DND-41 (cell line): ENCODE measurements around the gene RPS6KA6.

Source experiments
- ATAC-seq: fragments of 200-7000 bp; cut with Tn5 transposase; 3 replicates; pipeline ENCODE4 v1.9.1; 2021; ENCODE audit warnings: low read depth; ENCODE audit not compliant: insufficient read depth
- DNase-seq: peaks from one replicate; pipeline ENCODE4 v3.0.0-alpha.2; 2020
- H2AFZ ChIP-seq: 2 replicates; pipeline ENCODE4 v1.6.0; 2012; ENCODE audit warnings: low read depth, low read length
- H3K27ac ChIP-seq: 2 replicates; pipeline ENCODE4 v1.5.1; 2012; ENCODE audit warnings: low read length, inconsistent platforms
- H3K27me3 ChIP-seq: fragments of 200-600 bp; sonication (generic); 2 replicates; pipeline ENCODE4 v1.6.0; 2012; ENCODE audit warnings: low read length, mild to moderate bottlenecking, inconsistent platforms; ENCODE audit not compliant: insufficient read depth, poor library complexity
- H3K36me3 ChIP-seq: 2 replicates; pipeline ENCODE4 v1.5.1; 2012; ENCODE audit warnings: low read length, inconsistent platforms; ENCODE audit not compliant: insufficient read depth
- H3K4me1 ChIP-seq: 2 replicates; pipeline ENCODE4 v1.5.1; 2012; ENCODE audit warnings: mild to moderate bottlenecking, low read length; ENCODE audit not compliant: insufficient read depth
- H3K4me2 ChIP-seq: 2 replicates; pipeline ENCODE4 v1.6.0; 2012; ENCODE audit warnings: mild to moderate bottlenecking, moderate library complexity, low read length, inconsistent platforms; ENCODE audit not compliant: insufficient read depth
- H3K4me3 ChIP-seq, 2 experiments: fragments of 200-600 bp in 1 of 2; shearing (Covaris generic) in 1 of 2; 2 replicates each; pipeline ENCODE4 v1.5.1; 2012 to 2016; ENCODE audit warnings: inconsistent platforms in 2 of 2, low read length in 2 of 2, mild to moderate bottlenecking in 2 of 2, low read depth in 1 of 2, moderate library complexity in 1 of 2
- H3K79me2 ChIP-seq: 2 replicates; pipeline ENCODE4 v1.6.0; 2012; ENCODE audit warnings: low read length, inconsistent platforms; ENCODE audit not compliant: insufficient read depth
- H3K9ac ChIP-seq: 2 replicates; pipeline ENCODE4 v1.6.0; 2012; ENCODE audit warnings: low read depth, mild to moderate bottlenecking, inconsistent platforms, low read length, moderate library complexity
- H3K9me3 ChIP-seq: 2 replicates; pipeline ENCODE4 v1.5.1; 2012; ENCODE audit warnings: low read length, moderate library complexity, mild to moderate bottlenecking, inconsistent platforms; ENCODE audit not compliant: insufficient read depth, severe bottlenecking
- H4K20me1 ChIP-seq: 2 replicates; pipeline ENCODE4 v1.6.0; 2012; ENCODE audit warnings: low read length; ENCODE audit not compliant: insufficient read depth
- CTCF ChIP-seq: IDR thresholded peaks from 2 replicates; pipeline ENCODE4 v1.5.1; 2012; ENCODE audit warnings: borderline replicate concordance, low read length, moderate library complexity, mild to moderate bottlenecking; ENCODE audit not compliant: poor library complexity, severe bottlenecking; ENCODE audit errors: extremely low read depth
- EZH2 ChIP-seq: IDR thresholded peaks from 3 replicates; pipeline ENCODE4 v1.6.1; 2012; ENCODE audit warnings: borderline replicate concordance, low read depth, mild to moderate bottlenecking, moderate library complexity, low read length, inconsistent platforms; ENCODE audit not compliant: severe bottlenecking

RPS6KA6 gene

GRCh38 chrX:84216406-84216805 lies 28.4 kb upstream of the RPS6KA6 start:
- Histone ChIP-seq H3K9ac (no peak overlapping the region), H3K9me3 (no peaks in the 10 kb centered on the region), H3K4me1 (no peaks in the 10 kb centered on the region), H2AFZ (no peak overlapping the region), H4K20me1 (no peaks in the 10 kb centered on the region), H3K27me3 (no peaks in the 10 kb centered on the region), H3K4me3 (no peak overlapping the region), H3K36me3 (no peaks in the 10 kb centered on the region), H3K4me2 (no peak overlapping the region), H3K27ac (no peak overlapping the region), H3K79me2 (no peaks in the 10 kb centered on the region)
- DNase-seq (no peak), ATAC-seq (no peak)
- no peak for TF ChIP-seq CTCF
- no peak for TF ChIP-seq EZH2

- H3K9me3 ChIP-seq: no peaks in the 10 kb centered on the region
- H3K4me3 ChIP-seq: no peak overlapping the region
- no peak overlapping the region for H3K27ac ChIP-seq
- H3K9ac ChIP-seq: no peak overlapping the region
- H3K79me2 ChIP-seq: no peaks in the 10 kb centered on the region
- H4K20me1 ChIP-seq: no peaks in the 10 kb centered on the region
- no peak overlapping the region for H2AFZ ChIP-seq
- no peak for DNase-seq
- no peaks in the 10 kb centered on the region for H3K27me3 ChIP-seq
- no peak for ATAC-seq
- H3K4me1 ChIP-seq: no peaks in the 10 kb centered on the region
- TF ChIP-seq CTCF (no peak), EZH2 (no peak)
- no peaks in the 10 kb centered on the region for H3K36me3 ChIP-seq
- no peak overlapping the region for H3K4me2 ChIP-seq
These were observed 17.3 kb upstream of the RPS6KA6 start for GRCh38 chrX:84205276-84205675.

- Histone ChIP-seq H3K27me3 (no peaks in the 10 kb centered on the region), H3K36me3 (no peaks in the 10 kb centered on the region), H2AFZ (no peak overlapping the region), H3K9me3 (no peaks in the 10 kb centered on the region), H3K4me3 (no peak overlapping the region), H3K79me2 (no peaks in the 10 kb centered on the region), H3K9ac (no peak overlapping the region), H3K4me1 (no peaks in the 10 kb centered on the region), H3K27ac (no peak overlapping the region), H4K20me1 (no peaks in the 10 kb centered on the region), H3K4me2 (no peak overlapping the region)
- DNase-seq: no peak
- ATAC-seq: no peak
- TF ChIP-seq EZH2 (no peak), CTCF (no peak)
These were observed 11.7 kb upstream of the RPS6KA6 start for GRCh38 chrX:84199688-84200087.

GRCh38 chrX:84197550-84197949 lies 9.6 kb upstream of the RPS6KA6 start:
- H3K9ac ChIP-seq: no peak overlapping the region
- no peaks in the 10 kb centered on the region for H3K36me3 ChIP-seq
- no peak overlapping the region for H3K4me3 ChIP-seq
- TF ChIP-seq EZH2 (no peak), CTCF (no peak)
- no peaks in the 10 kb centered on the region for H3K4me1 ChIP-seq
- ATAC-seq (no peak), DNase-seq (no peak)
- H3K27ac ChIP-seq: no peak overlapping the region
- no peaks in the 10 kb centered on the region for H3K9me3 ChIP-seq
- no peaks in the 10 kb centered on the region for H4K20me1 ChIP-seq
- no peak overlapping the region for H2AFZ ChIP-seq
- H3K27me3 ChIP-seq: no peaks in the 10 kb centered on the region
- no peak overlapping the region for H3K4me2 ChIP-seq
- no peaks in the 10 kb centered on the region for H3K79me2 ChIP-seq
